Vagina (tissue), 2 donors: Measurements from ENCODE around the gene TBC1D24. TPM values are rescaled to one million over a fixed set of nuclear protein-coding genes. Genes with fewer than 3 reads are reported as not detected.

ENCODE experiments used
- DNase-seq, 2 donors: peaks; one replicate each; pipeline ENCODE4 v3.0.0-alpha.2; 2017; ENCODE audit errors: extremely low spot score in 2 of 2
- H3K27ac ChIP-seq: fragments of 200-600 bp; sonication (generic); one replicate; pipeline ENCODE4 v1.5.1; 2019
- H3K27me3 ChIP-seq: fragments of 200-600 bp; sonication (generic); one replicate; pipeline ENCODE4 v1.5.1; 2019
- H3K36me3 ChIP-seq, 2 donors: fragments of 200-600 bp; sonication (generic); one replicate each; pipeline ENCODE4 v1.5.1; 2017 to 2019
- H3K4me1 ChIP-seq: fragments of 200-600 bp; sonication (generic); one replicate; pipeline ENCODE4 v1.5.1; 2019
- H3K4me3 ChIP-seq, 2 donors: fragments of 200-600 bp; sonication (generic); 1 replicate in 1 of 2; 2 replicates in 1 of 2; pipeline ENCODE4 v1.5.1; 2016 to 2019
- H3K9me3 ChIP-seq: fragments of 200-600 bp; sonication (generic); one replicate; pipeline ENCODE4 v1.5.1; 2019
- CTCF ChIP-seq, 3 experiments: fragments of 450-650 bp in 2 of 3; fragments of 200-600 bp in 1 of 3; sonication (generic) in 1 of 3; IDR thresholded peaks; one replicate each; pipeline ENCODE4 v1.5.1; 2017 to 2019; ENCODE audit warnings: antibody characterized with exemption in 3 of 3, mild to moderate bottlenecking in 2 of 3, moderate library complexity in 2 of 3
- POLR2A ChIP-seq, 2 donors: fragments of 450-650 bp; IDR thresholded peaks; one replicate each; pipeline ENCODE4 v1.6.1; 2017; ENCODE audit warnings: antibody characterized with exemption in 2 of 2, mild to moderate bottlenecking in 2 of 2, moderate library complexity in 2 of 2
- POLR2AphosphoS5 ChIP-seq, 2 donors: sonication (generic); formaldehyde crosslinking; IDR thresholded peaks; one replicate each; pipeline ENCODE4 v1.9.0; 2017; ENCODE audit warnings: antibody characterized with exemption in 2 of 2, mild to moderate bottlenecking in 2 of 2, low read depth in 1 of 2; ENCODE audit not compliant: insufficient read depth in 1 of 2
- intact Hi-C: fragments of 100-400 bp; cut with DNase I; formaldehyde crosslinking; loops from one replicate; pipeline ENCODE4 v1.15.1; 2023
- total RNA-seq: library from RNA; depleted of rRNA; stranded (reverse); fragments of >200 nt; gene quantifications from one replicate; pipeline ENCODE4 v1.2.3, GENCODE V29; 2016

TBC1D24 gene
- total RNA-seq = 9.6 TPM

DNA sequence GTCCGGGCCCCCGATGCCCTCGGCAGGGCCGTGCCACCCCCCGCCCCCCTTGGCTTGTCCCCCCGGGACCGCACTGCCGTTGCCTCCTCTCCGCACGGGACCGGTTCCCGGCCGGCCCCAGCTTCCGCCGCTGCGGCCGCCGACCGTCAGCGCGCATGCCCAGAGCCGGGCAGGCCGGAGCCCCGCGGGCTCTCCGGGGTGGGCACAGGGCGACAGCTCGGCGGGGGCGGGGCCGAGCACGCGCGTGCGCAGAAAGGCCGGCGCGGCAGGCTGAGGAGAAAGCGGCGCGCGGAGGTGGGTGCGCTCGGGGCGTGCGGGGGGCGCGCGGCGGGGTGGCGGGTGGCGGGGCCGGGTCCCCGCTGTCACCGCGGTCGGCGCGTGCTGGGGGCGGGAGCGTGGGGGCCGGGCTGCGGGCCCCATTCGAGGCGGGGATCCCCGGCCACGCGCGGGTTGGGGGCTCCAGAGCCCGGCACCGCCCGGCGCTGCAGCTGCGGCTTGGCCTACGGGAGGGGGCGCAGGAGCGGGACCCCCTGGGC lies at the start of gene TBC1D24:
TBC1D24 (plus strand) TSS at position 251 of the 536 bp plus-strand sequence. CDS start 21,022 bp downstream, outside the sequence.
- H3K27me3 ChIP-seq = peaks cover 4% of the 10 kb centered on the region
- peaks cover 47% of the 10 kb centered on the region for H3K4me1 ChIP-seq
- intact Hi-C loops = no loop called here
- TF ChIP-seq CTCF (IDR thresholded peaks at IDR 0.05) (no peak), POLR2A (IDR thresholded peaks at IDR 0.05) (peak in 1 of 2 donors; percentile 48), POLR2AphosphoS5 (IDR thresholded peaks at IDR 0.05; ENCODE audit: insufficient read depth in 1 of 2, low read depth in 1 of 2) (peak in 1 of 2 donors; percentile 51)
- no peaks in the 10 kb centered on the region for H3K9me3 ChIP-seq
- no peaks in the 10 kb centered on the region for H3K36me3 ChIP-seq
- DNase-seq = no peak
- peak within 1 kb of the TSS; percentile 79 for H3K27ac ChIP-seq
- peak within 1 kb of the TSS; percentile 56 to 67 for H3K4me3 ChIP-seq

DNA sequence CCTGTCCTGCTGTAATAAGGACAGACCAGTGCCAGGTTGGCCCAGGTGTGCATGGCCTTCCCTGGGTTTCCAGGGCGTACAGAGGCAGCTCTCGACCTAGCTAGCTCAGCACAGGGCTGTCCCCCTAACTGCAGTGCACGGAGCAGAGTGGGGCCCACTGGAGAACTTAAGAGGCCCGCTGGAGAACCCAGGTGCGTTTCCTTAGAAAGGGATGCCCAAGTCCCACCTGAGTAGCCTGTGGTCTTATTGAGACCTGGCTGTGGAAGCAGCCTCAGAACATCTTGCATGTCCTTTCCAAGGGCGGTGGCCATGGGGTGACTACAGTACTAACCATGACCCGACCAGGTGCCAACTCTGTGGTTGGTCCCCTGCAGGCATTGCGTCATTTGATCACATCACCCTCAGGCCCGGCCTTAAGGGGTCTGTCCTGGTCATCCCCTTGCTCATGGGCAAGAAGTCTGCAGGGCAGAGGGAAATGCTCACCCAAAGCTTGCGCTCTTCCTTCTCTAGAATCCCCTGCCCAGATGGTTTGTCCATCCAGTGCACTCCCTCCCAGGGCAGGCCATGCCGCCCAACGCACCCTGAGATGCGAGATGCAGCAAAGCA lies 49.0 kb upstream of the TBC1D24 start:
- intact Hi-C loops = loop anchor here (5.0 kb wide), 1 partner anchor 76 kb away; no protein-coding TSS in a partner anchor

DNA sequence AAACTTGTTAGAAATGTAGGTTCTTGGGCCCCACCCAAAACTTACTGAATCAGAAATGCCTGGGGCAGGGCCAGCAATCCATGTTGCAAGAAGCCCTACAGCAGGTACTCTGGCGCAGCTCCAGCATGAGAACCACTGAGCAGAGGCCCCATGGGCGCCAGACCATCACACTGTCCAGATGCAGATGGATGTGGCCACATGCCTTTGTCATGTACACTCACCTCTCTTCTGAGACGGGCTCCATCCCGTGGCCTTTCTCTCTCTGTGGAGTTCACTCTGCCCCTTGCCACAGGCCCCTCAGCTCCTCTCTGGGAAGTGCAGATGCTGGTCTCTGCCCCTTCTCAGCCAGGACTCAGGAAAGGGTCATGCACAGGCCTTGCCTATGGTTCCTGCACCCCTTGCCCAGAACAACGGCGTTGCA lies 48.0 kb upstream of the TBC1D24 start:
- Histone ChIP-seq H3K27me3 (no peaks in the 10 kb centered on the region), H3K4me3 (no peak overlapping the region), H3K9me3 (no peaks in the 10 kb centered on the region), H3K36me3 (no peaks in the 10 kb centered on the region), H3K4me1 (peaks cover 20% of the 10 kb centered on the region), H3K27ac (no peak overlapping the region)
- no peak for TF ChIP-seq POLR2AphosphoS5 (IDR thresholded peaks at IDR 0.05; ENCODE audit: insufficient read depth in 1 of 2, low read depth in 1 of 2)
- no peak for TF ChIP-seq CTCF (IDR thresholded peaks at IDR 0.05)
- TF ChIP-seq POLR2A (IDR thresholded peaks at IDR 0.05) = no peak
- no peak for DNase-seq
- intact Hi-C loops = loop anchor here (5.0 kb wide), 1 partner anchor 75 kb away; no protein-coding TSS in a partner anchor

More for the DNA sequence above, 49.0 kb upstream of the TBC1D24 start:
- H3K36me3 ChIP-seq = no peaks in the 10 kb centered on the region
- no peak overlapping the region for H3K4me3 ChIP-seq
- no peaks in the 10 kb centered on the region for H3K9me3 ChIP-seq
- no peak for DNase-seq
- no peak overlapping the region for H3K27ac ChIP-seq
- H3K4me1 ChIP-seq = peaks cover 20% of the 10 kb centered on the region
- no peak for TF ChIP-seq CTCF (IDR thresholded peaks at IDR 0.05)
- TF ChIP-seq POLR2A (IDR thresholded peaks at IDR 0.05) = no peak
- no peak for TF ChIP-seq POLR2AphosphoS5 (IDR thresholded peaks at IDR 0.05; ENCODE audit: insufficient read depth in 1 of 2, low read depth in 1 of 2)
- no peaks in the 10 kb centered on the region for H3K27me3 ChIP-seq

GRCh38 chr16:2427526-2427925 lies 47.4 kb upstream of the TBC1D24 start:
- intact Hi-C loops = loop anchor here (5.0 kb wide), 1 partner anchor 75 kb away; no protein-coding TSS in a partner anchor
- peaks cover 0 to 5% of the 10 kb centered on the region in 2 donors for H3K36me3 ChIP-seq
- peaks cover 20% of the 10 kb centered on the region for H3K4me1 ChIP-seq
- H3K9me3 ChIP-seq = no peaks in the 10 kb centered on the region
- H3K27me3 ChIP-seq = no peaks in the 10 kb centered on the region
- DNase-seq = no peak
- H3K27ac ChIP-seq = no peak overlapping the region
- TF ChIP-seq POLR2AphosphoS5 (IDR thresholded peaks at IDR 0.05; ENCODE audit: insufficient read depth in 1 of 2, low read depth in 1 of 2) (no peak), CTCF (IDR thresholded peaks at IDR 0.05) (no peak), POLR2A (IDR thresholded peaks at IDR 0.05) (no peak)
- H3K4me3 ChIP-seq = no peak overlapping the region
